BE2C (cell line): ENCODE results near the gene CHMP6.

Source experiments
- DNase-seq: peaks from one replicate; pipeline ENCODE4 v3.0.0-alpha.2; 2020
- H3K27me3 ChIP-seq: fragments of 250-450 bp; sonication (Bioruptor Pico); 2 replicates; pipeline ENCODE4 v1.5.1; 2020; ENCODE audit warnings: mild to moderate bottlenecking
- H3K36me3 ChIP-seq: fragments of 250-450 bp; sonication (Bioruptor Pico); 2 replicates; pipeline ENCODE4 v1.5.1; 2020; ENCODE audit warnings: mild to moderate bottlenecking
- H3K4me1 ChIP-seq: fragments of 250-450 bp; sonication (Bioruptor Pico); 2 replicates; pipeline ENCODE4 v1.5.1; 2020
- H3K4me3 ChIP-seq: 2 replicates; pipeline ENCODE4 v1.5.1; 2011; ENCODE audit warnings: low read depth, low read length
- H3K9me3 ChIP-seq: fragments of 250-450 bp; sonication (Bioruptor Pico); 2 replicates; pipeline ENCODE4 v1.5.1; 2020
- CTCF ChIP-seq: IDR thresholded peaks from 2 replicates; pipeline ENCODE4 v1.5.1; 2012; ENCODE audit warnings: mild to moderate bottlenecking, low read depth, low read length

CHMP6 gene

DNA sequence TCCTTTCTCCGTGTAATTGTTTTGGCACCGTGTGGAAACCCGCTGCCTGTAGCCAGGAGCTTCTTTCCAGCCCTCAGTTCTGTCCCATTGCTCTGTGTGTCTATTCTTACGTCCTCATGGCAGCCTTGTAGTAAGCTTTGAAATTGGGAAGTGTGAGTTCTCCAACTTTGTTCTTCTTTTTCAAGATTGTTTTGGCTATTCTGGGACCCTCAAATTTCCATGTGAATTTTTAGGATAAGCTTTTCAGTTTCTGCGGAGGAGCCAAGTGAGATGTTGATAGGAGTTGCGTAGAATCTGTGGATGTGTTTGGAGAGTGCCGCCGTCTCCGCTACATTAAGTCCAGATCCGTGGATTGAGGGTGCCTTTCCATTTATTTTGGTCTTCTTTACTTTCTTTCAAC, 15.2 kb downstream of the CHMP6 start:
- Histone ChIP-seq H3K4me3 (no peak overlapping the region), H3K4me1 (peaks cover 6% of the 10 kb centered on the region), H3K9me3 (no peaks in the 10 kb centered on the region; the same call in 1 of the 2 replicates), H3K36me3 (no peaks in the 10 kb centered on the region), H3K27me3 (peaks cover 66% of the 10 kb centered on the region)
- no peak for TF ChIP-seq CTCF
- DNase-seq = no peak

- H3K9me3 ChIP-seq = no peaks in the 10 kb centered on the region; the same call in 1 of the 2 replicates
- H3K27me3 ChIP-seq = peaks cover 54% of the 10 kb centered on the region
- no peaks in the 10 kb centered on the region for H3K4me1 ChIP-seq
- no peaks in the 10 kb centered on the region for H3K36me3 ChIP-seq
- DNase-seq = no peak
- TF ChIP-seq CTCF = no peak
- no peak overlapping the region for H3K4me3 ChIP-seq
Observed at GRCh38 chr17:81008140-81008539, 16.5 kb downstream of the CHMP6 start.

GRCh38 chr17:81009136-81009535, 17.5 kb downstream of the CHMP6 start:
- Histone ChIP-seq H3K4me1 (no peaks in the 10 kb centered on the region), H3K9me3 (no peaks in the 10 kb centered on the region; the same call in 1 of the 2 replicates), H3K4me3 (no peak overlapping the region), H3K27me3 (peaks cover 48% of the 10 kb centered on the region), H3K36me3 (no peaks in the 10 kb centered on the region)
- TF ChIP-seq CTCF = no peak
- DNase-seq = no peak

DNA sequence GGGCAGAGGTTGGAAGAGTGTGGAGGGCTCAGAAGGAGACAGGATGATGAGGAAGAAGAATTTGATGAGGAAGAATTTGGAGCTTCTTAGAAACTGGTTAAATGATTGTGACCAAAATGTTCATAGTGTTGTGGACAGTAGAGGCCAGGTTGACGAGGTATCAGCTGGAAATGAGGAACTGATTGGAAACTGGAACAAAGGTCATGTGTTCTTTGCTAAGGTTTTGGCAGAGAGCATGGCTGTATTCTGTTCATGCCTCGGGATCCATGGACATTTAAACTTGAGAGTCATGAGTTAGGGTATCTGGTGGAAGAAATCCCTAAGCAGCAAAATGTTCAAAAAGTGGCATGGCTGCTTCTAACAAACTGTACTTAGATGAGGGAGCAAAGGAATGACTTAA, 19.3 kb downstream of the CHMP6 start:
- Histone ChIP-seq H3K4me3 (no peak overlapping the region), H3K36me3 (no peaks in the 10 kb centered on the region), H3K9me3 (no peaks in the 10 kb centered on the region; the same call in 1 of the 2 replicates), H3K27me3 (peaks cover 30% of the 10 kb centered on the region), H3K4me1 (no peaks in the 10 kb centered on the region)
- DNase-seq = no peak
- no peak for TF ChIP-seq CTCF

DNA sequence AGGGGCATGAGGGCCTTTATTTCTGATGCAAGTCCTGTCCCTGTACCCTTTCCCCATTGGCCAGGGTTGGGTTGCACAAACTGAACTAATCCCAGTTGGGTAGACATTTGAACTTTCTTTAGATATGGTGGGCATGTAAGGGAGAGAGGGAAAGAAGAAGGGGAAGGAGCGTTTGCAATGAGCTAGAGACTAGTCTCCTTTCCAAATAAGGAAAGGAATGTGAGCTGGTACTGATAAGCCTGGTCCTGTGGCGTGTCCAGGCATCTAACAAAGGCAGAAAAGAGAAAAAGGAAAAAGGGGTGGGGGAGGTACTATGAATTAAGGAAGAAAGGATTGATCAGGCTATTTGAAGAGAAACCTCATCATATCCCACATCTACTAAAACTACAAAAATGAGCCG, 20.3 kb downstream of the CHMP6 start:
- no peak for DNase-seq
- H3K27me3 ChIP-seq = peaks cover 20% of the 10 kb centered on the region
- no peaks in the 10 kb centered on the region for H3K9me3 ChIP-seq
- TF ChIP-seq CTCF = no peak
- no peak overlapping the region for H3K4me3 ChIP-seq
- no peaks in the 10 kb centered on the region for H3K4me1 ChIP-seq
- no peaks in the 10 kb centered on the region for H3K36me3 ChIP-seq

- DNase-seq = no peak
- no peaks in the 10 kb centered on the region for H3K36me3 ChIP-seq
- H3K4me1 ChIP-seq = no peaks in the 10 kb centered on the region
- H3K27me3 ChIP-seq = peaks cover 12% of the 10 kb centered on the region
- H3K4me3 ChIP-seq = no peak overlapping the region
- TF ChIP-seq CTCF = no peak
- H3K9me3 ChIP-seq = no peaks in the 10 kb centered on the region
Observed at GRCh38 chr17:81012574-81013447, 21.2 kb downstream of the CHMP6 start.
